Stimulated activated CD4-positive, alpha-beta T cell treated with anti-CD3 and anti-CD28 coated beads, Interleukin-12 subunit alpha, Interleukin-12 subunit beta, amount 100 ng/mL, for 24 hours (primary cell): Measurements from ENCODE around the gene GPI.
"Not testable (repeated sequence)": the region's sequence is repeated elsewhere in the genome, so short reads cannot be mapped to it uniquely, and the experiment has no call there.

ENCODE experiments used
- DNase-seq, 2 experiments: peaks; one replicate each; pipeline ENCODE4 v3.0.0-alpha.2; 2020; ENCODE audit warnings: low read depth in 2 of 2

Gene GPI

GRCh38 chr19:34364830-34365462 is at the start of gene GPI:
TSS of gene GPI (plus strand) at chr19:34365196. CDS start at chr19:34365267, 71 bp downstream.
- peak; percentile 59 to 60 for DNase-seq

GRCh38 chr19:34316247-34316646 is 48.7 kb upstream of the GPI start:
- no peak for DNase-seq

- no peak for DNase-seq
Measured at GRCh38 chr19:34316741-34317301, 48.2 kb upstream of the GPI start.

- no peak for DNase-seq
Measured at GRCh38 chr19:34317311-34317927, 47.6 kb upstream of the GPI start.

DNA sequence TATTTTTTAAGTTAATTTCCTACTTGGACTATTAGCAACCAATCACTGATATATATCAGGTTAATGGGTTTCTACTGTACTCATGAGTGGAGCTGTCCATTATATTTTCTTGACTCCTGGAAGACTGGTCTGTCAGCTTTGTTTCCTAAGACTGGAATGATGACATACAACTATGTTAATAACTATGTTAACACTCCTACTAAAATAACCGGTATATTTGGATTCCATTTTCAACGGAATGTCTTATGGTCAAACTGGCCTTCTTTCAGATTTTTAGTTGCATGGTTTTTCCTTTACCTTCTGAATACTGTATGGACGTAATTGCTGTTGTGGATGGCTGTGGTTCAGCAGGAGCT is 45.8 kb upstream of the GPI start:
- DNase-seq, result no peak

- no peak for DNase-seq
Measured at GRCh38 chr19:34319785-34320184, 45.2 kb upstream of the GPI start.

DNA sequence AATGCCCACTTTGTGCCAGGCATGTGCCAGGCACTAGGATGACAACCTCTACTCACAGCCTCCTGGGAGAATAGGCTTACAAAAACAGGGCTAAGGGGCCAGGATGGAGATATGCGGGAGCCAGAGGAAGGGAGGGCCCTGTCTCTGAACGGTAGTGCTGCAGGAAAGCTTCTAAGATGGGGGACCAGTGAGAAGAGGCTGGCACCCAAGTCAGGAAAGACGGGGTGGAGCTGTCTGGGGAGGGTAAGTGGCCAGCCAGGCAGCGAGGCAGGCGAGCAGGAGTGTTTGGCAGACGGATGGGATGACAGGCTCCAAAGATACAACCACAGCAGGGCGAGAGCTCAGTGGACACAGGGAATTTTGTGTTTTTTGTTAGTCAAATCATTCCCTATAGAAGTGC is 44.7 kb upstream of the GPI start:
- no peak for DNase-seq

GRCh38 chr19:34321735-34322134 is 43.3 kb upstream of the GPI start:
- no peak for DNase-seq

DNA sequence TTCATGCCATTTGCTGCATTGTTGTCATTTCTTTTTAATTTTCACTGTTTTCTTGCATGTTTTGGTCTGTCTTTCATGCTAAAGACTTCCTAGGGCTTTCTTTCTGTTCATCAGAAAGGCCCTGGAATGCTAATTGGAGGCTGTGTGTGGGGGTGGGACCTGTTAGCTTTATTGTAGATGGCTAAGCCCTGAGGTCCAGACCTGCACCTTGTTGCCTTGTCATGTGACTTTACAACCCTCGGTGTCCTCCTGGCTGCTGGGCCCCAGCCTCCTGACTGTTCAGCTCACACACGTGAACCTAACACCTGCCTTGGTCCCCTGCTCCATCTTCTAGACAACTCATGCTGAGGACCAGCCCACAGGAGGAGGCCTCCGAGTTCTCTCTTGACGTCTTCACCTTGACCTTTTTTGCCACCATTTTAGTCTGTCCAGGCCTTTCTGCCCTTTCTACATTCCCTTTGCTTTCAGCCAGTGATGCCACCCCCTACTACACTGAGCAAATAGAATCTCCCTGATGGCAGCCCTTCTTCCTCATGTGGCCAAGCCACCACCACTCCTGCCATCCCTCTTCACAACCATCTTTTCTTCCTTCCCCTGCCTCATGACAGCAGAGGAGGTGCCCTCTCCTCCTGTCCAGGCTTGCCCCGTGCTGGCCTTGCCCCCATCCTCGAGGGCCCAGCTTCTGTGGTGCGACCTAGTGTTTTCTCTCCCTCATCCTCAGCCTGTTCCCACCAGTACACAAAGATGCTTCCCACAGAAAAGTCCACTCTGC is 41.4 kb upstream of the GPI start:
- DNase-seq, result no peak

DNA sequence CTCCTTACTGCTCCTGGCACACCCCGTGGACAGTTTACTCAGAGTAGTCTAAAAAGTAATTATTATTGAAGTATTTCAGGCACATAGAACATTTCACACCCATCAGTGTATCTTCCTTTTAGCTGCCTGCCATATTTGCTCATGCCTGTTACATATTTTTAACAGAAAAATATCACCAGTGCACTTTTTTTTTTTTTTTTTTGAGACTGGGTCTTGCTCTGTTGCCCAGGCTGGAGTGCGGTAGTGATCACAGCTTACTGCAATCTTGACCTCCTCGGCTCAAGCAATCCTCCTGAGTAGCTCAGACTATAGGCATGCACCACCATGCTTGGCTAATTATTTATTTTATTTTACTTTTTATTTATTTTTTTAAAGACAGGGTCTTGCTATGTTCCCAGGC is 40.7 kb upstream of the GPI start:
- DNase-seq, result no peak

- no peak for DNase-seq
Measured at GRCh38 chr19:34325181-34325580, 39.8 kb upstream of the GPI start.

GRCh38 chr19:34325981-34326787 is 38.8 kb upstream of the GPI start:
- DNase-seq, result no peak

DNA sequence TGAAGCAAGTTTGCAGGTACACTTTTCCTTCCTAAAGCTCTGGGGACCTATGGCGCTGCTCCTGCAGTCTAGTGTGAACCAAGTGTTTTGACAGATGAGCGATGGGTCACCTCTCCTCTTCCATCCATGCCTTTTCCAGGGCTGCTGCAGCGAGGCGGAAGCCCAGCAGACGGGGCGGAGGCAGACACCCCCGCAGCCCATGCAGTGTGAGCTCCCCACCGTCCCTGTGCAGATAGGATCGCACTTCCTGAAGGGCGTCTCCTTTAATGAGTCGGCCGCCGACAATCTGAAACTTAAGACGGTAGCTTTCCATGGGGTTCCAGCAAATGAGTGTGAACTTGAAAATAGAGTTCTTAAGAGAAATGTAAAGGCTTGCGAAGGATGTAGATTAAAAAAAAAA is 37.1 kb upstream of the GPI start:
- DNase-seq, result no peak

- no peak for DNase-seq
Measured at GRCh38 chr19:34328982-34329381, 36.0 kb upstream of the GPI start.

DNA sequence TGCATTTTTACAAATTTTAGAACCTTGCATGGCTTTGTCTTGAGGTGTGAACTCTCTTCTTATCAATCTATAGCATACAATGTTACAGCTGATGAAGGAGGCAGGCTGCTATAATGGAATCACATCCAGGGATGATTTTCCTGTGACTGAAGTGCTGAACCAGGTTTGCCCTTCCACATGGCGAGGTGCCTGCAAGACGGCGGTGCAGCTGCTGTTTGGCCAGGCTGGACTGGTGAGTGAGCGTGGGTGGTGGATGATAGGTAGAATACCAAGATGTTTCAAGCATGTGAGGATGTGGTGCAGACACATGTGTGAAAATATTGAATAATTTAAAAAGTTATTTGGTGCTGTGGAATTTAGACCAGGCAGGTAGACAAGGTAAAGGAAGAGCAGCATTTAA is 34.9 kb upstream of the GPI start:
- DNase-seq, result no peak

DNA sequence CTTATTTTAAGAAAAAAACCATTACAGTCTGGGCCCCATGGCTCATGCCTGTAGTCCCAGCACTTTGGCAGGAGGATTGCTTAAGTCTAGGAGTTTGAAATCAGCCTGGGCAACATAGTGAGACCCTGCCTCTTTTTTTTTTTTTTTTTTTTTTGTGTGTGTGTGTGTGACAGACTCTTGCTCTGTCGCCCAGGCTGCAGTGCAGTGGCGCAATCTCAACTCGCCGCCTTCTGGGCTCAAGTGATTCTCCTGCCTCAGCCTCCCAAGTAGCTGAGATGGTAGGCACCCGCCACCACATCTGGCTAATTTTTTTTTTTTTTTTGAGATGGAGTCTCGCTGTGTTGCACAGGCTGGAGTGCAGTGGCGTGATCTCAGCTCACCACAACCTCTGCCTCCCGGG is 34.4 kb upstream of the GPI start:
- DNase-seq, result not testable (repeated sequence)

DNA sequence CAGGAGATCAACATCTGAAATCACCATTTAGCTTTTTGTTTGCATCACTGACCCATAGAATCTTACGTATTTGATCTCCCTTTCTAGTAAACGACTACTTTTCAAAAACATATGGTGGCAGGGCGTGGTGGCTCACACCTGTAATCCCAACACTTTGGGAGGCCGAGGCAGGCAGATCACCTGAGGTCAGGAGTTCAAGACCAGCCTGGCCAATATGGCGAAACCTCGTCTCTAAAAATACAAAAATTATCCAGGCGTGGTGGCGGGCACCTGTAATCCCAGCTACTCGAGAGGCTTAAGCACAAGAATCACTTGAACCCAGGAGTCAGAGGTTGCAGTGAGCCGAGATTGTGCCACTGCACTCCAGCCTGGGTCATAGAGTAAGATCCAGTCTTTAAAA is 33.4 kb upstream of the GPI start:
- not testable (repeated sequence) for DNase-seq

DNA sequence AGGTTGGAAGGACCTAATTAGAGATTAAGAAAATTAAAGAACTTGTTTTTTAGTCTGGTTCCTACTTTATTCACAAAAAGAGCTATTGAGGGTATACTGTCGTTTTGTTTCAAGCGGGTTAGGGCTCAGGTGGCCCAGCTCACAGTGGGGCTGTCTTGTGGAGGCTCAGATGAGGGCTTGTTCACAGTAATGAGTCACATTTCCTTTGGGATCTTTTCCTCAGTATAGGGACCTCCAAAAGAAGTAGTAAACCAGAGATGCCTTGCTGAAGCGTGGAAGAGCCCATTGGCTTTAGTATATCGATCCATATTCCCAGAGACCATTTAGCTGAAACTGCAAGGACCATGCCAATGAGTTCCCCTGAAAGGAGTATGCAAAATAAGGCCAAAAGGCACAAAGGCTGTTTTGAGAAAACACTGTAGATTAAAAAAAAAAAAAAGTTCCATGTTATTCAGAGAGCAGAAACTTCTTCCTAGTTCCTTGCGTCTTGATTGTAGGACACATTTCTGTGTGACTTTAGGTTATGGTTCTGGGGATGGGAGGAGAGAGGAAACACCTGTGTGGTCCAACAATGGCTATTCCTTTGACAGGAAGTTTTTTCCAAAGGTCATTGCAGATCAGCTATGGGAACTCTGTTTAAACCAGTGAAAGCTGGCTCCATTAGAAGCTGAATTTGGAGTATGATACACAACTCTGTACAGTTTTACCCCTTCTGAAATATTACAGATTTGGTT is 32.8 kb upstream of the GPI start:
- no peak for DNase-seq

- DNase-seq, result no peak
Measured at GRCh38 chr19:34335914-34336313, 29.1 kb upstream of the GPI start.

DNA sequence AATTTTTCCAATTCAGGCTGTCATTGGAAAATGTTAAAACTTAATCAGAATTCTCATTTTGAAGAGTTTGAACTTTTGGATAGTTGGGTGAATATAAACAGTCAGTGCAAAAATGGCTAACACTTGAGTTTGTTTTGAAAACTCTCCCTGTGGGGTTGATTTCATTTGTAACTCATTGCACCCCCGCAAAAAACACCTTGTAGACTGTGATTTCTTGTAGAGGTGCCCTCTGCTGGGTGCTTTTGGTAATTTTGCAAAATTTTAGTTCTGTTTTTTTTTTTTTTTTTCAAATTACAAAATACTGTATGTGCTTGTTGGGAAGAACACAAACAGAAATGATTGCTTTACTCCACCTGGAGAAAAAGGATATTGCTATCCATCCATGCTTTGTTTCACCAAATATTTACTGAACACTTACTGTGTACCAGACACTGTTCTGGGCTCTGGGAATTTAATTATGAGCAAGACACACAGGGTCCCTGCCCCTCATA is 28.2 kb upstream of the GPI start:
- no peak for DNase-seq

DNA sequence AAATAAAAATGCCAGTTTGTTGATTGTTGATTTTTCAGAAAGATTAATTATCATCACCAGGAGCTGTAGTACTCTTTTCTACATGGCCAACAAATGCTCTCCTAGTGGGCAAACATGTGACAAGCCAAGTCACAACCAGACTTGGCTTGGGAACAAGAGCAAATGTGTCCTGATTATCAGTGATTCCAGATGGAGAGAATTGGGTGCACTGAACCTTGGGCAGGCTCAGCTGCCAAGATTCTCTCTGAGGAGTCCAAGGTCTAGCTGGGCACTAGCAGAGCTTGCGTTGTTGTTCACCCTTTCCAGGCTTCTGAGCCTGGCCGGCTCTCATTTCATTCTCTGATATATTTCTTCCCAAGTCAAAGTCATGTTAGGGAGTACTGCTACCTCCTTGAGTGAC is 27.3 kb upstream of the GPI start:
- no peak for DNase-seq
